ENCODE results near the gene DNMT1.

DNMT1 gene

GRCh38 chr19:10112895-10113591, 81.7 kb downstream of the DNMT1 start:
- DNase-seq, result peak; percentile 42

- DNase-seq, result peak; percentile 63
Measured at GRCh38 chr19:10112037-10112761, 82.6 kb downstream of the DNMT1 start.

DNA sequence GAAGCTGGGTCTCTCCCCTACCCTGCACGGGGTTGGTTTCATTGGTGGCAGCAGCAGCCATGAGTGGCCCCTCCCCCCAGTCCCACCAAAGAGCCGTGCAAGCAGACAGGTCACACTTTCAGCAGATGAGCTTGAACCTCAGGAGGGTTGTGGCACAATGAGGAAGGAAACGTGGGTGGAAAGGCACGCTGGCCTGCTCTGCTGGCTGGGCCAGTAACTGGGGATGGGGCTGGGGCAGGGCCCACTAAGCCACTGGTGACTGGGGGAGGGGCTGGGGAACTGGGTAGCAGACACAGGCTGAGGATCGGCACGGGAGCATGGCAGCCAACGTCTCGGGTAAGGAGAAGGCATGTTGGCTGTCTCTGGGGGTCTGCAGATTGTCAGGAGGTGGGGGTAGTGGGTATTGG, 83.3 kb downstream of the DNMT1 start, which contains the start of gene P2RY11:
Gene P2RY11, plus strand, starts transcription at position 289 of the 407 bp plus-strand sequence. Its CDS starts 29 bp downstream, at position 318.
- no peak for DNase-seq

- no peak for DNase-seq
Measured at GRCh38 chr19:10110972-10111317, 83.8 kb downstream of the DNMT1 start.

DNA sequence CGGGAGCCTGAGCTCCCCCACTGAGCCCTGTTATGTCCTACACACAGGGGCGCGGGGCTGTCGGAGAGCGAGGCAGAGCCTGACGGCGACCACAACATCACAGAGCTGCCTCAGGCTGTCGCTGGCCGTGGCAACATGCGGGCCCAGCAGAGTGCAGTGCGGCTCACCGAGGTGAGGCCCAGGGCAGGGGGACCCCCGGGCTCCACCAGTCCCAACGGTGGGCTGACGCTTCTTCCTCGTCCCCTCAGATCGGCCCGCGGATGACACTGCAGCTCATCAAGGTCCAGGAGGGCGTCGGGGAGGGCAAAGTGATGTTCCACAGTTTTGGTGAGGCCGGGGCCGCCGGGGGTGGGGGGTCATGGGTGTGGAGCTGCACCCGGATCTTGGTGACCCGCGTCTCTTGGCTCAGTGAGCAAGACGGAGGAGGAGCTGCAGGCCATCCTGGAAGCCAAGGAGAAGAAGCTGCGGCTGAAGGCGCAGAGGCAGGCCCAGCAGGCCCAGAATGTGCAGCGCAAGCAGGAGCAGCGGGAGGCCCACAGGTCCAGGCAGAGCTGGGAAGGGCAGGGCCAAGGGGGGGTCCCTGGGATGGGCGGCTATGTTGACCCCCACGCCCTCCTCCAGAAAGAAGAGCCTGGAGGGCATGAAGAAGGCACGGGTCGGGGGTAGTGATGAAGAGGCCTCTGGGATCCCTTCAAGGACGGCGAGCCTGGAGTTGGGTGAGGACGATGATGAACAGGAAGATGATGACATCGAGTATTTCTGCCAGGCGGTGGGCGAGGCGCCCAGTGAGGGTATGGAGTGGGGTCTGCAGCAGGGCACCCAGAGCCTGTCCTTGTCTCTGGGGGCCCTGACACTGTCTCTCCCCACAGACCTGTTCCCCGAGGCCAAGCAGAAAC, 84.4 kb downstream of the DNMT1 start:
- DNase-seq, result no peak

DNA sequence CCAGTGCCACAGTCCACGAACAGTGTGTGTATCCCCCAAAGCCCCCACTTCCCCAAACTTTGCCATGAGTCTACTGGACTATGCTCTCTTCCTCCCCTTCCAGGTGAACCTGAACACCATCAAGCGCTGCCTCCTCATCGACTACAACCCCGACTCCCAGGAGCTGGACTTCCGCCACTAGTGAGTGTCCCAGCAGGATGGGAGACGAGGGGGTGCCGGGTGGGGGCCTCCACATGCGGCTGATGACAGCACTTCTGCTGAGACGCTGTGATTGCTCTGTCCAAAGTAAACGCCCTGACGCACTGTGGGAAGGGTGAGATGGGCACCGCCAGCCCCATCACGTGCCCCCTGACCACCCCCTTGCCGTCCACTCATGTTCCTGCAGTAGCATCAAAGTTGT, 85.2 kb downstream of the DNMT1 start:
- no peak for DNase-seq

DNA sequence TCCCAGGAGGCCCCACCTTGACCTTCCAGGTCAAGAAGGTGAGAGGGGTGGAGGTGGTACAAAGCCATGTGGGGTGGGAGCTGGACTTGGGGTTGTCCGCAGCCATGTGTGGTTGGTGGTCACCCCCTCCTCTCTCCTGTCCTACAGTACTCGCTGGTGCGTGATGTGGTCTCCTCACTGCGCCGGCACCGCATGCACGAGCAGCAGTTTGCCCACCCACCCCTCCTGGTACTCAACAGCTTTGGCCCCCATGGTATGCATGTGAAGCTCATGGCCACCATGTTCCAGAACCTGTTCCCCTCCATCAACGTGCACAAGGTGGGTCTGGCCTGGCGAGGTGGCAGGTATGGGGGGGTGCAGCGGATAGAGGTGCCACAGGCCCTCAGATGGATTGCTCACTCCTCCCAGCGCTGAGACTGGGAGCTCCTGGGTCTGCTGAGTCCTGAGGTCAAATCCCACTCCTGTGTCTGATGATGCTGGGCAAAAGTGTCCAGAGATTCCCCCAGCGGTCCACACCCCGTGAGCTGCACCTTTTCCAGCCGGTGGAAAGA, 86.9 kb downstream of the DNMT1 start:
- no peak for DNase-seq

GRCh38 chr19:10107254-10107653, 87.5 kb downstream of the DNMT1 start:
- DNase-seq, result no peak

DNA sequence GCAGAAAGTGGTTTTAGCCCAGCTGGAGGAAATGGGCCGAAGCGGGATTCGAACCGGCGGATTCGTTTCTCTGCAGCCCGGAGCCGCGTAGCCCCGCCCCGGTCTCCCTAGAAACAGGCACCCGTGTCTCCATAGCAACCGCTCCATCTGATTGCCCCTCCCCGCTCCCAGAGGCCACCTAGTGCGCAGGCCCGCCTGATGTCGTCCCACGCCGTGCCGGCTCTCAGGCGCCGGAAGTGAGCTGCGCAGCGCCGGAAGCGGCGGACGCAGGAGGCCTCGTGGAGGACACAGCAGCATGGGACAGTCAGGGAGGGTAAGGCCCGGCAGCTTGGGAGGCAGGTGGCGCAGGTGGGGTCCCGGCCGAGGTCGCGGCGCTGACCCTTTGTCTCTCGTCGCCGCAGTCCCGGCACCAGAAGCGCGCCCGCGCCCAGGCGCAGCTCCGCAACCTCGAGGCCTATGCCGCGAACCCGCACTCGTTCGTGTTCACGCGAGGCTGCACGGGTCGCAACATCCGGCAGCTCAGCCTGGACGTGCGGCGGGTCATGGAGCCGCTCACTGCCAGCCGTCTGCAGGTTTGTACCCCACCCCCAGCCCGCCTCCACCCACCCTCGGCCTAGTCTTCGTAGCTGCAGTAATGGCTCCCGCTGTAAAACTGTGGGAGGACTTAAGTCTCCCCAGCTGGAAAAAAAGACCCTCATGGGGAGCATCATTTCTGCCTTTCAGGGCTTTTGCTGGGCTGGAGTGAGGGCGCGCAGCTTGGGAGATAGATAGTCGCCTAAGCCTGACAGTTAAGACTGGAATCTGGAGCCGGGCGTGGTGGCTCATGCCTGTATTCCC, 88.4 kb downstream of the DNMT1 start, which contains the start of gene PPAN:
Gene PPAN, plus strand, starts transcription at position 263 of the 837 bp plus-strand sequence. Its CDS starts 33 bp downstream, at position 296.
- peak; percentile 99 for DNase-seq

- no peak for DNase-seq
Measured at GRCh38 chr19:10105509-10106099, 89.1 kb downstream of the DNMT1 start.

DNA sequence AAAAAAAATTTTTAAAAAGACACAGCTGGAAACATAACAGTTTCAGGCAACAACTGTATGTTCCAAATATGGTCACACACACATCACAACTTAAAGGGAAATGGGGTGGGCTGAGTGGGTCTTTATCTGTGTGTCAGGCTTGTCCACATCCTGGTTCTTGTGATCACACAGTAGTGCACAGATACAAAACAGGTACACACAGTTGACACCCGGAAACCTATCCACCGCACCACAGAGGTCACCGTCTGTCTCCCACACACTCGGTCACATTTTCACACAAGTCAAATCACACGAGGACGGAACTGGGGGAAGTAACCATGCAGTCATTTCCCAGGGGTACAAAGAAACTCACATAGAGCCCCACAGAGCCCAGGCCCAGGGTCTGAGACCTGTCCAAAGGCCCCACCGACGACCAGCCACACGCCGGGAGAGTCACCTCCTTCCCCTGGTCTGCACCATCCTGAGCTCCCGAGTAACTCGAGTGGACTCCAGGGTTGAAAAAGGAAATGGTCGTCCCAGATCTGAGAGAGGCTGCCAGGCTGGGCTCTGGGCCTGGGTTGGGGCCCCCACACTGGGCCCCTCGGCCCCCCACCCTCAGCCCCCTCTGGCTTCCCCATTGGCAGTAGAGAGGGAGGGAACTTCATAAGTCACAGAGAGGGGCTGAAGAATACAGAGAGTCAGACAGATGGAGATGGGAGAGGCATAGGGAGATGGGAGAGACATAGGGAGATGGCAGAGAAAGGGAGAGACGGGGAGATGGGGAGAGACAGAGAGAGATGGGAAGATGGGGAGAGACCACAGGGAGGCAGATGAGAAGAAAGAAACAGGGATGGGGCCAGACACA, 89.9 kb downstream of the DNMT1 start:
- DNase-seq, result no peak

DNA sequence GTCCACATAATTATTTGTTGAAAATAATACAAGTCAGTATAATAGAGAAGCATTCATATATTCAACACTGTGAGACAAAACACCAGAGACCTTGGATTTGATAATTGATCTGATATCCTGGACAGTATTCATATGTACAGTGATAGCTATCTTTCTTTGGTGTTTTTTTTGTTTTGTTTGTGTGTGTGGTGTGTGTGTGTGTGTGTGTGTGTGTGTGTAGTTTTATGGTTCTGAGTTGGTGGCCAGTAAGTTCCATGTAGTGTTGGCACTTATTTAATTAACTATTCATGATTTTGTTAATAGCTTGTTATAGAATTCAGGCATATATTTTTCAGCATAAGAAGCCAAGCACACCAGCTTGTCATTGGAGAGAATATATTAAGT, 90.6 kb downstream of the DNMT1 start:
- no peak for DNase-seq

DNA sequence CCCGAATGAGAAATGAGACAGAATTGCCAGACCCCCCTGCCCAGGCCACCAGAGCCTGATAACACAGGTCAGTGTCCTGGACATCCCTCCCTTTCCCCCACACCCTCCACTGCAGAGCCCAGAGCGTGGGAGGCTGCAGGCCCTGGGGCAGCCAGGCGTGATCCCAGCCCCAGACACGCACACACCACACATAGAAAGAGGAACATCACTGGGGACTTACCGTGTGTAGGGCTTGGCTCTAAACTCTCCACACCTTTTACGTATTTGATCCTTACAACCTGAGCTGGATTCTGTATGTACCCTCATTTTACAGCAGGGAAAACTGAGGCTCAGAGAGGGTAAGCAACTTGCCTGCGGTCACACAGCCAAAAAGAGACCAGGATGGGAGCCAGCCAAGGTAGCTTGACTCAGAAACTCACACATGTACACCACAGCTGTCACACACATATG, 91.9 kb downstream of the DNMT1 start:
- no peak for DNase-seq

GRCh38 chr19:10100163-10100785, 94.5 kb downstream of the DNMT1 start:
- DNase-seq, result no peak

GRCh38 chr19:10096615-10096963, 98.2 kb downstream of the DNMT1 start:
- no peak for DNase-seq

- DNase-seq, result peak; percentile 91
Measured at GRCh38 chr19:10095948-10096614, 98.7 kb downstream of the DNMT1 start.

- DNase-seq, result no peak
Measured at GRCh38 chr19:10095622-10095947, 99.2 kb downstream of the DNMT1 start.

DNA sequence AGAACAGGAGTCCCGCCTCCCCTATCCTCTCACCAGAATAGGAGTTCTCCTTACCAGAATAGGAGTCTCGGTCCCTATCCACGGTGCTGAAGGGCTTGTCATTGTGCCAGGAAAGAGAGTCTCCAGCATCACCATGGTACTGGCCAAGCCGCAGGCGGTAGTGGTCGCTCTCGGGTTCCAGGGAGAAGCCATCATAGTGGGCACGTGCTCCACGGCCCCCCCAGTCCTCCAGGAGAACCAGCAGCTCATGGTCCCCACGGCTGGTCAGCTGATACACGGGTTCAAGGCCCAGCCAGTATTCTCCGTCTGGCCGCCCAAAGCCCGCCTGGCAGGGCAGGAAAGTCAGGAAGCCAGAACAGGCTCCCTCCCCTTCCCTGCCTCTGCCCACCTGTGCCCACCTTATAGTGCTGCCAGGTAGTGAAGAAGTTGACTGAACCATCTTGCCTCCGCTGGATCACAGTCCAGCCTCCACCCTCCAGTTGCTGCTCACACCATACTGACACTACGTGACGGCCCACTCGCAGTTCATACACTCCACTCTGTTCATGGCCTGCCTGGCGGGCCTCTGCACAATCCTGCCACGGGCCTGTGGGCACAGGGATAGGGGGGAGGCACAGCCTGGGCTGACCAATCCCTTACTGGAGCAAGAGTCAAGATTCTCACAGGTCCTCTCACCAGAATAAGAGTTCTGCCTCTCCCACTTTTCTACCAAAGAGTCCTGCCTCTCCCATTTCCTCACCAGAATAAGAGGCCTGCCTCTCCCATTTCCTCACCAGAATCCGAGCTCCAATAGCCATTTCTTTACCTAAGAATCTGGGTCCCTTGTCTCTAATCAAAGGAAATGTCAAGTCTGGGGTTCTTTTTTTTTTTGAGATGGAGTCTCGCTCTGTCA, 101.2 kb downstream of the DNMT1 start:
- no peak for DNase-seq

Data from EL (cell line).